HepG2 (cell line): Measurements from ENCODE around the gene AHSG. TPM values are rescaled to one million over a fixed set of nuclear protein-coding genes. Genes with fewer than 3 reads are reported as not detected.
A peak's percentile ranks its signal among the peaks of the same experiment; 100 is the strongest.

Source experiments
- CSRNP2 ChIP-seq: sonication (generic); formaldehyde crosslinking; conservative IDR thresholded peaks from 2 replicates; pipeline ENCODE4 v1.8.0; 2022; ENCODE audit warnings: low read depth, missing genetic modification reagents
- EEA1 ChIP-seq: sonication (generic); formaldehyde crosslinking; IDR thresholded peaks from 2 replicates; pipeline ENCODE4 v1.5.1; 2020; ENCODE audit warnings: mild to moderate bottlenecking, missing genetic modification reagents, borderline replicate concordance
- FIP1L1 ChIP-seq: fragments of 200-400 bp; formaldehyde crosslinking; IDR thresholded peaks from 2 replicates; pipeline ENCODE4 v1.6.1; 2018; ENCODE audit warnings: low read depth, mild to moderate bottlenecking, low read length, moderate library complexity, borderline replicate concordance; ENCODE audit not compliant: insufficient read depth
- FOXO1 ChIP-seq: sonication (generic); formaldehyde crosslinking; IDR thresholded peaks from 2 replicates; pipeline ENCODE4 v1.4.0; 2020; ENCODE audit warnings: missing genetic modification reagents
- HNF1B ChIP-seq: sonication (generic); formaldehyde crosslinking; IDR thresholded peaks from 2 replicates; pipeline ENCODE4 v1.5.1; 2020; ENCODE audit warnings: mild to moderate bottlenecking, moderate library complexity, missing genetic modification reagents
- ISL2 ChIP-seq: sonication (generic); formaldehyde crosslinking; IDR thresholded peaks from 2 replicates; pipeline ENCODE4 v1.5.0; 2020; ENCODE audit warnings: missing genetic modification reagents
- KAT8 ChIP-seq: IDR thresholded peaks from 2 replicates; pipeline ENCODE4 v1.6.1; 2016; ENCODE audit warnings: missing genetic modification reagents, missing compliant biosample characterization
- KDM3A ChIP-seq: IDR thresholded peaks from 2 replicates; pipeline ENCODE4 v1.6.1; 2018; ENCODE audit warnings: low read depth, missing compliant biosample characterization
- MEIS1 ChIP-seq: sonication (generic); formaldehyde crosslinking; IDR thresholded peaks from 2 replicates; pipeline ENCODE4 v1.9.0; 2021; ENCODE audit warnings: mild to moderate bottlenecking, missing genetic modification reagents, moderate library complexity, borderline replicate concordance
- PAX8 ChIP-seq: sonication (generic); formaldehyde crosslinking; IDR thresholded peaks from 2 replicates; pipeline ENCODE4 v1.8.0; 2022; ENCODE audit warnings: mild to moderate bottlenecking, missing genetic modification reagents, borderline replicate concordance
- POGK ChIP-seq: sonication (generic); formaldehyde crosslinking; conservative IDR thresholded peaks from 2 replicates; pipeline ENCODE4 v1.8.0; 2022; ENCODE audit warnings: mild to moderate bottlenecking, moderate library complexity, missing genetic modification reagents
- RARG ChIP-seq: sonication (generic); formaldehyde crosslinking; IDR thresholded peaks from 2 replicates; pipeline ENCODE4 v1.4.0; 2020; ENCODE audit warnings: low read depth, mild to moderate bottlenecking, missing genetic modification reagents
- TBP ChIP-seq: sonication (generic); formaldehyde crosslinking; IDR thresholded peaks from 2 replicates; pipeline ENCODE4 v1.5.0; 2020; ENCODE audit warnings: missing genetic modification reagents
- THRA ChIP-seq: sonication (generic); formaldehyde crosslinking; IDR thresholded peaks from 2 replicates; pipeline ENCODE4 v1.4.0; 2020; ENCODE audit warnings: missing genetic modification reagents, borderline replicate concordance
- YEATS2 ChIP-seq: sonication (generic); formaldehyde crosslinking; IDR thresholded peaks from 2 replicates; pipeline ENCODE4 v1.4.0; 2020; ENCODE audit warnings: missing genetic modification reagents, borderline replicate concordance
- ZBTB7A ChIP-seq: sonication (generic); formaldehyde crosslinking; IDR thresholded peaks from 2 replicates; pipeline ENCODE4 v1.8.0; 2022; ENCODE audit warnings: mild to moderate bottlenecking, missing genetic modification reagents
- ZNF460 ChIP-seq: sonication (generic); formaldehyde crosslinking; IDR thresholded peaks from 2 replicates; pipeline ENCODE4 v1.5.1; 2020; ENCODE audit warnings: missing genetic modification reagents, mild to moderate bottlenecking, borderline replicate concordance
- ZNF576 ChIP-seq: sonication (generic); formaldehyde crosslinking; IDR thresholded peaks from 2 replicates; pipeline ENCODE4 v1.4.0; 2020; ENCODE audit warnings: mild to moderate bottlenecking, missing genetic modification reagents
- ZNF772 ChIP-seq: sonication (generic); formaldehyde crosslinking; IDR thresholded peaks from 2 replicates; pipeline ENCODE4 v1.5.0; 2020; ENCODE audit warnings: mild to moderate bottlenecking, missing genetic modification reagents
- ZSCAN31 ChIP-seq: sonication (generic); formaldehyde crosslinking; IDR thresholded peaks from 2 replicates; pipeline ENCODE4 v1.5.0; 2020; ENCODE audit warnings: low read depth, mild to moderate bottlenecking, missing genetic modification reagents
- polyA plus RNA-seq, 8 experiments: library from polyadenylated mRNA; depleted of rRNA in 3 of 8; stranded (reverse) in 7 of 8; unstranded in 1 of 8; fragments of >200 nt; fragmentation: Illumina TruSeq in 4 of 8; extraction: Trizol in 4 of 8; gene quantifications; 2 replicates each; pipeline versions ENCODE4 v1.2.1 to v1.2.3, GENCODE V29; 2011 to 2016; ENCODE audit warnings: low read depth in 4 of 8, missing spikeins in 1 of 8, mixed read lengths in 1 of 8; ENCODE audit not compliant: insufficient read depth in 1 of 8
- total RNA-seq, 5 experiments: library from RNA; depleted of rRNA; stranded (reverse); fragments of >200 nt; fragmentation: Illumina TruSeq; extraction: Trizol; gene quantifications; 2 replicates each; pipeline ENCODE4 v1.2.3, GENCODE V29; 2016; ENCODE audit warnings: low read depth in 1 of 5

AHSG gene
- total and polyA plus RNA-seq, 2 of the 13 experiments (the other 11 are each of a cell fraction or from before 2014, with no cell fraction given), result 2,043 to 19,152 TPM

- TF ChIP-seq KAT8 (CRISPR knock-in tag), result peak; percentile 89
- peak; percentile 91 for TF ChIP-seq KDM3A
- no peak for TF ChIP-seq EEA1
- peak; percentile 98 for TF ChIP-seq HNF1B (CRISPR knock-in tag)
- TF ChIP-seq MEIS1, result no peak; the same call in 1 of the 2 replicates
- TF ChIP-seq RARG (CRISPR knock-in tag), result no peak
- TF ChIP-seq ZNF460, result peak; percentile 72; the same call in 1 of the 2 replicates
- TF ChIP-seq ZNF576 (CRISPR knock-in tag), result 0 out of 2 replicates have a peak, but pooled peaks have one; percentile 36
- no peak; the same call in 1 of the 2 replicates for TF ChIP-seq YEATS2 (CRISPR knock-in tag)
- TF ChIP-seq ISL2 (CRISPR knock-in tag), result peak; percentile 97
- TF ChIP-seq THRA (CRISPR knock-in tag), result peak; percentile 90
- no peak for TF ChIP-seq CSRNP2
- TF ChIP-seq FIP1L1, result 0 out of 2 replicates have a peak, but pooled peaks have one; percentile 65
- TF ChIP-seq FOXO1 (CRISPR knock-in tag), result peak; percentile 93
- peak; percentile 90 for TF ChIP-seq ZNF772 (CRISPR knock-in tag)
- TF ChIP-seq ZSCAN31 (CRISPR knock-in tag), result peak; percentile 40; the same call in 1 of the 2 replicates
- TF ChIP-seq ZBTB7A (CRISPR knock-in tag), result peak; percentile 95
- peak; percentile 82; the same call in 1 of the 2 replicates for TF ChIP-seq POGK (CRISPR knock-in tag)
- TF ChIP-seq PAX8, result peak; percentile 72; the same call in 1 of the 2 replicates
- TF ChIP-seq TBP (CRISPR knock-in tag), result 0 out of 2 replicates have a peak, but pooled peaks have one; percentile 65
Observed at GRCh38 chr3:186612721-186613636, at the start of gene AHSG (continued).
